HepG2 (cell line): ENCODE measurements around the gene ID3. TPM values are rescaled to one million over a fixed set of nuclear protein-coding genes. Genes with fewer than 3 reads are reported as not detected.
A peak's percentile ranks its signal among the peaks of the same experiment; 100 is the strongest.

Source experiments
- ATAC-seq: fragments of 200-7000 bp; cut with Tn5 transposase; 3 replicates; pipeline ENCODE4 v1.9.1; 2020; ENCODE audit warnings: mild to moderate bottlenecking, moderate library complexity
- BruUV-seq: library from RNA; stranded (reverse); fragments of 400-500 nt; replicated peaks from 2 replicates; lab custom pipeline; 2021; lab: Mats Ljungman, UMichigan
- CTCF ChIA-PET: fragments of 300-600 bp; formaldehyde crosslinking; extraction: SDS; loops from one replicate; lab custom pipeline; 2021; ENCODE audit warnings: low total read pairs, inconsistent platforms, low intra/inter-chr PET ratio; lab: Yijun Ruan, JAX
- POLR2A ChIA-PET: fragments of 350-600 bp; sonication (Branson Sonifier 250); formaldehyde crosslinking; loops from one replicate; lab custom pipeline; 2020; ENCODE audit warnings: antibody characterized with exemption, inconsistent platforms; lab: Yijun Ruan, JAX
- DNase-seq: peaks from one replicate; pipeline ENCODE4 v3.0.0-alpha.2; 2015; ENCODE audit warnings: low spot score
- FAIRE-seq: peaks from 3 replicates; lab custom pipeline; 2011; peaks lifted over from hg19 to GRCh38; lab: Jason Lieb, UNC
- H2AFZ ChIP-seq: one replicate; pipeline ENCODE4 v1.6.1; 2011; ENCODE audit warnings: low read length, inconsistent platforms
- H3K27ac ChIP-seq: fragments of 300-600 bp; 3 replicates; pipeline ENCODE4 v1.8.0; 2011; ENCODE audit warnings: mixed run types, mild to moderate bottlenecking, mixed read lengths, low read length, inconsistent platforms; ENCODE audit not compliant: insufficient read depth; ENCODE audit errors: extremely low read length
- H3K27me3 ChIP-seq, 2 experiments: fragments of 200-600 bp in 1 of 2; 2 replicates in 1 of 2; 3 replicates in 1 of 2; pipeline versions ENCODE4 v1.6.0 to v1.8.0; 2011; ENCODE audit warnings: low read length in 2 of 2, mild to moderate bottlenecking in 2 of 2, moderate library complexity in 2 of 2, inconsistent platforms in 1 of 2; ENCODE audit not compliant: insufficient read depth in 2 of 2, control insufficient read depth in 1 of 2
- H3K36me3 ChIP-seq, 2 experiments: fragments of 200-600 bp in 1 of 2; replicated peaks in 1 of 2; 2 replicates in 1 of 2; 3 replicates in 1 of 2; pipeline versions ENCODE4 v1.5.1 to v1.8.0; 2011; ENCODE audit warnings: low read length in 2 of 2, inconsistent platforms in 1 of 2; ENCODE audit not compliant: insufficient read depth in 2 of 2, control insufficient read depth in 1 of 2
- H3K4me1 ChIP-seq: 2 replicates; pipeline ENCODE4 v1.5.1; 2012; ENCODE audit warnings: low read length, inconsistent platforms; ENCODE audit not compliant: insufficient read depth
- H3K4me2 ChIP-seq: 2 replicates; pipeline ENCODE4 v1.6.0; 2011; ENCODE audit warnings: low read depth, low read length, inconsistent platforms
- H3K4me3 ChIP-seq, 3 experiments: fragments of 200-600 bp in 1 of 3; sonication (generic), shearing (Covaris generic) in 1 of 3; replicated peaks in 1 of 3; 2 replicates each; pipeline ENCODE4 v1.5.1; 2011 to 2016; ENCODE audit warnings: low read length in 3 of 3, inconsistent platforms in 2 of 3, low read depth in 2 of 3, mild to moderate bottlenecking in 2 of 3, control low read depth in 1 of 3, mixed read lengths in 1 of 3; ENCODE audit not compliant: insufficient read depth in 1 of 3
- H3K79me2 ChIP-seq: one replicate; pipeline ENCODE4 v1.6.1; 2011; ENCODE audit warnings: low read length, inconsistent platforms; ENCODE audit not compliant: insufficient read depth
- H3K9ac ChIP-seq: 2 replicates; pipeline ENCODE4 v1.6.0; 2011; ENCODE audit warnings: mild to moderate bottlenecking, low read depth, low read length, inconsistent platforms; ENCODE audit not compliant: insufficient read depth
- H3K9me3 ChIP-seq: 2 replicates; pipeline ENCODE4 v1.5.1; 2012; ENCODE audit warnings: mild to moderate bottlenecking, low read length
- H4K20me1 ChIP-seq: 2 replicates; pipeline ENCODE4 v1.6.0; 2011; ENCODE audit warnings: inconsistent platforms, mild to moderate bottlenecking, low read length, moderate library complexity; ENCODE audit not compliant: insufficient read depth
- DDIT3 ChIP-seq: sonication (generic); formaldehyde crosslinking; IDR thresholded peaks from 2 replicates; pipeline ENCODE4 v1.4.0; 2020; ENCODE audit warnings: mild to moderate bottlenecking, missing genetic modification reagents
- HOXA5 ChIP-seq: sonication (generic); formaldehyde crosslinking; IDR thresholded peaks from 2 replicates; pipeline ENCODE4 v1.4.0; 2020; ENCODE audit warnings: missing genetic modification reagents
- SMARCC2 ChIP-seq: fragments of 450-650 bp; IDR thresholded peaks from 2 replicates; pipeline ENCODE4 v1.6.1; 2017; ENCODE audit warnings: antibody characterized with exemption, mild to moderate bottlenecking
- ZBTB49 ChIP-seq: sonication (generic); formaldehyde crosslinking; IDR thresholded peaks from 2 replicates; pipeline ENCODE4 v1.4.0; 2020; ENCODE audit warnings: missing genetic modification reagents, borderline replicate concordance
- ZFP91 ChIP-seq: sonication (generic); formaldehyde crosslinking; IDR thresholded peaks from 2 replicates; pipeline ENCODE4 v1.9.0; 2022; ENCODE audit warnings: missing genetic modification reagents, mild to moderate bottlenecking, borderline replicate concordance
- ZNF12 ChIP-seq: sonication (generic); formaldehyde crosslinking; IDR thresholded peaks from 2 replicates; pipeline ENCODE4 v1.5.0; 2020; ENCODE audit warnings: missing genetic modification reagents
- ZNF124 ChIP-seq: sonication (generic); formaldehyde crosslinking; IDR thresholded peaks from 2 replicates; pipeline ENCODE4 v1.4.0; 2020; ENCODE audit warnings: missing genetic modification reagents
- ZNF274 ChIP-seq: sonication (generic); formaldehyde crosslinking; IDR thresholded peaks from 2 replicates; pipeline ENCODE4 v1.5.1; 2020; ENCODE audit warnings: mild to moderate bottlenecking, missing genetic modification reagents
- ZNF33A ChIP-seq: sonication (generic); formaldehyde crosslinking; IDR thresholded peaks from 2 replicates; pipeline ENCODE4 v1.5.1; 2020; ENCODE audit warnings: missing genetic modification reagents, mild to moderate bottlenecking, moderate library complexity, borderline replicate concordance
- ZNF737 ChIP-seq: sonication (generic); formaldehyde crosslinking; IDR thresholded peaks from 2 replicates; pipeline ENCODE4 v1.5.0; 2020; ENCODE audit warnings: missing genetic modification reagents, mild to moderate bottlenecking, borderline replicate concordance
- WGBS: methylation state at CpG from one replicate; pipeline ENCODE4 v1.1.6; 2017; ENCODE audit warnings: low lambda C conversion rate; 5-methylcytosine and 5-hydroxymethylcytosine counted together
- in situ Hi-C: cut with HindIII; loops from 2 replicates; pipeline ENCODE4 v1.10.0; 2017; ENCODE audit warnings: low pct_unique_long_range_greater_than_20kb; ENCODE audit not compliant: extremely low pct_ligation_motif_present
- intact Hi-C: fragments of 100-400 bp; cut with micrococcal nuclease; formaldehyde crosslinking; loops from one replicate; pipeline ENCODE4 v1.10.0; 2022; ENCODE audit not compliant: unreplicated experiment
- polyA plus RNA-seq, 8 experiments: library from polyadenylated mRNA; depleted of rRNA in 3 of 8; stranded (reverse) in 7 of 8; unstranded in 1 of 8; fragments of >200 nt; fragmentation: Illumina TruSeq in 4 of 8; extraction: Trizol in 4 of 8; gene quantifications; 2 replicates each; pipeline versions ENCODE4 v1.2.1 to v1.2.3, GENCODE V29; 2011 to 2016; ENCODE audit warnings: low read depth in 4 of 8, missing spikeins in 1 of 8, mixed read lengths in 1 of 8; ENCODE audit not compliant: insufficient read depth in 1 of 8
- total RNA-seq, 5 experiments: library from RNA; depleted of rRNA; stranded (reverse); fragments of >200 nt; fragmentation: Illumina TruSeq; extraction: Trizol; gene quantifications; 2 replicates each; pipeline ENCODE4 v1.2.3, GENCODE V29; 2016; ENCODE audit warnings: low read depth in 1 of 5
- TF ChIP-seq, protein P1 (sequence below): sonication (generic); formaldehyde crosslinking; IDR thresholded peaks from 2 replicates; pipeline ENCODE4 v1.4.0; 2020; ENCODE audit warnings: mild to moderate bottlenecking, missing genetic modification reagents
- TF ChIP-seq, protein P2 (sequence below): sonication (generic); formaldehyde crosslinking; IDR thresholded peaks from 2 replicates; pipeline ENCODE4 v1.8.1; 2023; ENCODE audit warnings: mild to moderate bottlenecking, missing genetic modification reagents

ID3 gene
- total and polyA plus RNA-seq, 2 of the 13 experiments (the other 11 are each of a cell fraction or from before 2014, with no cell fraction given): 64.8 to 115 TPM

DNA sequence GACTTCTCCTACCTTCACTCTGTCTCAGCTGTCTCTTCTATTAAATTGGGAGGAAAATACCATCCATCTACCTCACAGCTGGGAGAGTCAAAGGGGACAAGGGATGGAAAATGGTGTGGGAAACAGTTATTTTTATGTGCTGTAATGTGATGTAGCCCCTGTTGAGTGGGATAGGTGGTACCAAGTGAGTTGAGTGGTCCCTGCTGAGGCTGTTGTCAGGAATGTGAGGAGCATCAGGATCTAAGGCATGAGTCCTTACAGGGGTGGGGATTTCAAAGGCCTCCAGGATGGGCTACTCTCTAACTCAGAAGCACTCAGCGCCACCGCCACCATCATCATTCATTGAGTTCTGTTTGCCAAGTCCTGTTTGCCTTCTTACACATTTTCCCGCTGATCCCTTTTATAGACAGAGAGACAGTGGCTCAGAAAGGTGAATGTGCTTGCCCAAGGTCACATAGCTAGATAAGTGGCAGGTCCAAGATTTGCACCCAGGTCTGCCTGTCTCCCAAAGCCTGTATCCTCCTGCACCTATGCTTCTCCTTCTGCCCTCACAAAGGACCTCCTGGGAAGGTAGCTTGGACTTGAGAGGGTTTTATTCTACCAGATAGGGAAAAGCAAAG, 4.6 kb upstream of the ID3 start (continued):
- TF ChIP-seq ZBTB49: no peak
- TF ChIP-seq, all 625 proteins: peak for 72

GRCh38 chr1:23563003-23563402, 3.7 kb upstream of the ID3 start:
- Histone ChIP-seq H3K9ac (0 out of 2 replicates have a peak overlapping the region, but pooled peaks have one; percentile 35), H4K20me1 (peaks cover 9% of the 10 kb centered on the region; the same call in 1 of the 2 replicates), H3K4me3 (no peak overlapping the region), H3K27ac (peak overlapping the region; percentile 98), H3K4me1 (peaks cover 79% of the 10 kb centered on the region), H2AFZ (no peak overlapping the region), H3K36me3 (no peaks in the 10 kb centered on the region), H3K79me2 (peaks cover 13% of the 10 kb centered on the region), H3K27me3 (no peaks in the 10 kb centered on the region; a peak in 1 of 5 replicates), H3K9me3 (no peaks in the 10 kb centered on the region), H3K4me2 (0 out of 2 replicates have a peak overlapping the region, but pooled peaks have one; percentile 62)
- 93% methylated on average over 9 of the region's 9 CpGs for WGBS
- intact Hi-C loops: no loop called here
- DNase-seq (no peak), FAIRE-seq (no peak), ATAC-seq (no peak)
- TF ChIP-seq ZNF124 (CRISPR knock-in tag): no peak
- no peak for TF ChIP-seq HOXA5 (CRISPR knock-in tag)
- TF ChIP-seq ZNF33A (CRISPR knock-in tag): no peak
- TF ChIP-seq ZNF274 (CRISPR knock-in tag): no peak
- TF ChIP-seq DDIT3 (CRISPR knock-in tag): no peak
- TF ChIP-seq SMARCC2: no peak
- TF ChIP-seq, protein P1, sequence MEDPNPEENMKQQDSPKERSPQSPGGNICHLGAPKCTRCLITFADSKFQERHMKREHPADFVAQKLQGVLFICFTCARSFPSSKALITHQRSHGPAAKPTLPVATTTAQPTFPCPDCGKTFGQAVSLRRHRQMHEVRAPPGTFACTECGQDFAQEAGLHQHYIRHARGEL (CRISPR knock-in tag): no peak
- no peak for TF ChIP-seq ZFP91 (CRISPR knock-in tag)
- TF ChIP-seq, protein P2, sequence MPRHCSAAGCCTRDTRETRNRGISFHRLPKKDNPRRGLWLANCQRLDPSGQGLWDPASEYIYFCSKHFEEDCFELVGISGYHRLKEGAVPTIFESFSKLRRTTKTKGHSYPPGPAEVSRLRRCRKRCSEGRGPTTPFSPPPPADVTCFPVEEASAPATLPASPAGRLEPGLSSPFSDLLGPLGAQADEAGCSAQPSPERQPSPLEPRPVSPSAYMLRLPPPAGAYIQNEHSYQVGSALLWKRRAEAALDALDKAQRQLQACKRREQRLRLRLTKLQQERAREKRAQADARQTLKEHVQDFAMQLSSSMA (CRISPR knock-in tag): no peak
- no peak for TF ChIP-seq ZNF737 (CRISPR knock-in tag)
- no peak for TF ChIP-seq ZNF12
- in situ Hi-C loops: no loop called here
- ChIA-PET CTCF (no interaction called here), POLR2A (interaction anchor here (1.3 to 2.8 kb wide), 3 partner anchors 8 to 29 kb away, joined by 3 to 22 read pairs (median 8); no protein-coding TSS in a partner anchor)
- BruUV-seq: TSS peak; percentile 49
